CD4-positive, alpha-beta memory T cell (primary cell): ENCODE data around the gene TMSB4X. TPM values are rescaled to one million over a fixed set of nuclear protein-coding genes. Genes with fewer than 3 reads are reported as not detected.
A peak's percentile ranks its signal among the peaks of the same experiment; 100 is the strongest.
"Not testable (repeated sequence)": the region's sequence is repeated elsewhere in the genome, so short reads cannot be mapped to it uniquely, and the experiment has no call there.

ENCODE experiments used
- CTCF ChIA-PET: fragments of 350-600 bp; sonication (Branson Sonifier 250); formaldehyde crosslinking; loops from one replicate; lab custom pipeline; 2021; ENCODE audit warnings: inconsistent platforms; ENCODE audit not compliant: partially characterized antibody; lab: Charles Lee
- POLR2A ChIA-PET: fragments of 350-600 bp; sonication (Branson Sonifier 250); formaldehyde crosslinking; loops from one replicate; lab custom pipeline; 2021; ENCODE audit not compliant: partially characterized antibody; lab: Charles Lee
- DNase-seq, 5 donors: peaks; one replicate each; pipeline versions ENCODE4 v3.0.0 to v3.0.0-alpha.2; 2020 to 2022; ENCODE audit warnings: mixed read lengths in 1 of 5
- H3K27ac ChIP-seq: one replicate; pipeline ENCODE4 v1.7.0; 2013; ENCODE audit warnings: low read depth, low read length
- H3K27me3 ChIP-seq: 2 replicates; pipeline ENCODE4 v1.7.0; 2013; ENCODE audit warnings: mild to moderate bottlenecking, low read length, moderate library complexity; ENCODE audit not compliant: insufficient read depth
- H3K36me3 ChIP-seq: 2 replicates; pipeline ENCODE4 v1.7.0; 2013; ENCODE audit warnings: mild to moderate bottlenecking, low read length, moderate library complexity; ENCODE audit not compliant: insufficient read depth
- H3K4me1 ChIP-seq: 2 replicates; pipeline ENCODE4 v1.7.0; 2013; ENCODE audit warnings: mild to moderate bottlenecking, low read length, moderate library complexity; ENCODE audit not compliant: insufficient read depth
- H3K4me3 ChIP-seq, 2 donors: one replicate each; pipeline ENCODE4 v1.7.0; 2013; ENCODE audit warnings: low read length in 2 of 2, mild to moderate bottlenecking in 1 of 2
- H3K9me3 ChIP-seq, 2 donors: one replicate each; pipeline ENCODE4 v1.7.0; 2013; ENCODE audit warnings: low read length in 2 of 2, control low read depth in 1 of 2; ENCODE audit not compliant: control insufficient read depth in 1 of 2
- H3K27ac Mint-ChIP-seq, 7 donors: one replicate each; pipeline ENCODE4 v1.8.0; 2020 to 2021; ENCODE audit warnings: mixed read lengths in 7 of 7, mild to moderate bottlenecking in 6 of 7, inconsistent platforms in 3 of 7, moderate library complexity in 3 of 7
- H3K27me3 Mint-ChIP-seq, 2 donors: one replicate each; pipeline ENCODE4 v1.8.0; 2020 to 2021; ENCODE audit warnings: mixed read lengths in 2 of 2
- H3K36me3 Mint-ChIP-seq, 2 donors: one replicate each; pipeline ENCODE4 v1.8.0; 2020 to 2021; ENCODE audit warnings: mixed read lengths in 2 of 2, inconsistent platforms in 1 of 2, mild to moderate bottlenecking in 1 of 2
- H3K4me1 Mint-ChIP-seq, 4 donors: one replicate each; pipeline ENCODE4 v1.8.0; 2020 to 2021; ENCODE audit warnings: mixed read lengths in 4 of 4, mild to moderate bottlenecking in 1 of 4
- H3K4me3 Mint-ChIP-seq, 8 donors: one replicate each; pipeline ENCODE4 v1.8.0; 2020 to 2021; ENCODE audit warnings: mixed read lengths in 8 of 8, mild to moderate bottlenecking in 7 of 8, moderate library complexity in 6 of 8, inconsistent platforms in 3 of 8
- H3K9me3 Mint-ChIP-seq, 8 donors: one replicate each; pipeline ENCODE4 v1.8.0; 2020 to 2021; ENCODE audit warnings: mixed read lengths in 8 of 8, mild to moderate bottlenecking in 5 of 8, inconsistent platforms in 3 of 8, moderate library complexity in 1 of 8
- intact Hi-C: fragments of 100-400 bp; cut with micrococcal nuclease; formaldehyde crosslinking; loops from one replicate; pipeline ENCODE4 v1.15.1; 2023
- polyA plus RNA-seq, 2 donors: library from polyadenylated mRNA; unstranded; fragments of 300-500 nt; fragmentation: Illumina TruSeq; gene quantifications; one replicate each; pipeline ENCODE4 v1.2.3, GENCODE V29; 2021
- total RNA-seq, 2 experiments: library from RNA; stranded (reverse); gene quantifications; one replicate each; pipeline ENCODE4 v1.2.3, GENCODE V29; 2021

The TMSB4X gene
- total and polyA plus RNA-seq, 4 experiments from 2014 or later: 4,851 to 36,115 (median 16,529) TPM

DNA sequence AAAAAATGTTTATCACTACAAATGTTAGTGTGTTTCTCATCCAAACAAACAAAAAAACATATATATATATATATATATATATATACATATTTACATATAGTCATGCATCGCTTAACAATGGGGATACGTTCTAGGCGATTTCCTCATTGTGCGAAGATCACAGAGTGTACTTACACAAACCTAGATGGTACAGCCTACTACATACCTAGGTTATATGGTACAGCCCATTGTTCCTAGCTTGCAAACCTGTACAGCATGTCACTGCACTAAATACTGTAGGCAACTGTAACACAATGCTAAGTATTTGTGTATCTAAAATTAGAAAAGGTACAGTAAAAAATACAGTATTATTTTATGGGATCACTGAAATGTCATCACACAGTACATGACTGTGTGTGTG is 16.4 kb upstream of the TMSB4X start:
- Histone ChIP-seq H3K9me3 (no peaks in the 10 kb centered on the region), H3K4me1 (peaks cover 85% of the 10 kb centered on the region), H3K36me3 (no peaks in the 10 kb centered on the region), H3K4me3 (peak overlapping the region in 1 of 2 donors; percentile 38), H3K27me3 (no peaks in the 10 kb centered on the region), H3K27ac (peak overlapping the region; percentile 59)
- H3K36me3 Mint-ChIP-seq: no peaks in the 10 kb centered on the region
- H3K9me3 Mint-ChIP-seq: no peaks in the 10 kb centered on the region
- intact Hi-C loops: no loop called here
- POLR2A ChIA-PET: interaction anchor here (0.5 to 17.9 kb wide), 9 partner anchors 7 to 136 kb away, joined by 3 to 1441 read pairs (median 9); partner anchors contain the start of gene TMSB4X
- peaks cover 38 to 83% (median 70%) of the 10 kb centered on the region in 4 donors for H3K4me1 Mint-ChIP-seq
- peak overlapping the region in 6 of 7 donors; percentile 89 to 99 (median 97) for H3K27ac Mint-ChIP-seq
- H3K27me3 Mint-ChIP-seq: no peaks in the 10 kb centered on the region
- peak overlapping the region in 3 of 8 donors; percentile 78 for H3K4me3 Mint-ChIP-seq
- CTCF ChIA-PET: interaction anchor here (1.6 to 8.8 kb wide), 2 partner anchors 11 to 12 kb away, joined by 3 to 108 read pairs; partner anchors contain the start of gene TMSB4X
- no peak for DNase-seq

DNA sequence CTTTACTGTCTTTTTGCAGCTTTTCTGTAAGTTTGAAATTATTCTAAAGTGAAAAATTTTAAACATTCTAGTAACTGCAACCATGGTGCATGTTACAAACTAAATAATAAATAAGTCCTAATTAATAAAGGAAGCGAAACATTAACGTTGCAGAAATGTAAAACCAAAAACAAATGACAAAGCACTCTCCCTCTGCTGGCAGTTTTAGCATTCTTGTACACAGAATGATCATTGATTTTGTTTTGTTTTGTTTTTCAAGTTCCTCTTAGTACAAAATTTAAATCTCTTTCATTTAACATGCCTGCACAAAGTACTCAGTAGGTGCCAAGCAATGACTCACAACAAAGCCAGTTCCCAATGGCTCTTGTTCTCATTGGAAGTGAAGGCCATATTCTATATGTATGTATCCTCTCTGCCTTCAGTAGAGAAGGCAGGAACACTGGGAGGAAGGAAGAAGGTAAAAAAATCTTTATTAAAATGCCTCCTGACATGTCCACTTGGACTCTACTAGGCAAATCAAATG is 13.7 kb upstream of the TMSB4X start:
- H3K9me3 ChIP-seq: no peaks in the 10 kb centered on the region
- intact Hi-C loops: no loop called here
- H3K27me3 ChIP-seq: no peaks in the 10 kb centered on the region
- no peaks in the 10 kb centered on the region for H3K27me3 Mint-ChIP-seq
- H3K4me3 Mint-ChIP-seq: peak overlapping the region in 4 of 8 donors; percentile 0 to 67 (median 34)
- H3K4me1 ChIP-seq: peaks cover 69% of the 10 kb centered on the region
- no peaks in the 10 kb centered on the region for H3K36me3 Mint-ChIP-seq
- peak overlapping the region in 6 of 7 donors; percentile 39 to 96 (median 73) for H3K27ac Mint-ChIP-seq
- H3K36me3 ChIP-seq: no peaks in the 10 kb centered on the region
- POLR2A ChIA-PET: interaction anchor here (0.7 to 17.9 kb wide), 3 partner anchors 10 to 116 kb away, joined by 3 to 1441 read pairs (median 4); partner anchors contain the start of gene TMSB4X
- H3K9me3 Mint-ChIP-seq: no peaks in the 10 kb centered on the region
- no peak overlapping the region for H3K27ac ChIP-seq
- no peak for DNase-seq
- H3K4me3 ChIP-seq: no peak overlapping the region
- CTCF ChIA-PET: interaction anchor here (0.8 to 1.0 kb wide), 2 partner anchors 12 to 126 kb away, joined by 3 read pairs; no protein-coding TSS in a partner anchor
- peaks cover 34 to 67% (median 54%) of the 10 kb centered on the region in 4 donors for H3K4me1 Mint-ChIP-seq

DNA sequence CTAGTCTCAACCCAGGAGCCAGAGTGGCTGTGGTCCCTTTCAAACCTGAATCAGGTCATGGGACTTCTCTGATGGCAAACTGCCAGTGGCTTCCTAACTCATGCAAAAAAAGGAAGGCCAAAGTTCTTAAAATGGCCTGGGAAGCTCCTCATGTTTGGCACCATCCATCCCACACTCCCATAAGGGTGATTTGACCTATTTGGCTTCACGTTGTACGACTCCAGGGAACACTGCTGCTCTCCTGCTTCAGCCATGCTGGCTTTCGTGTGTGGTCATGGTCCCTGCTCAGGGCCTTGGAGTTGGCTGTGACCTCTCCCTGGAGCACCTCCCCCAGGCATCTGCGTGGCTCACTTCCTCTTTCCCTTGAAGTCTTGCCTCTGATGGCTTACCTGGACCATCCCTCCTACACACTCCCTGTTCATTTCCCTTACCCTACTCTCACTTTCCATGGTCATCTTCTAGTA is 12.8 kb upstream of the TMSB4X start:
- Mint-ChIP-seq H3K4me1 (peaks cover 35 to 66% (median 51%) of the 10 kb centered on the region in 4 donors), H3K9me3 (no peaks in the 10 kb centered on the region), H3K4me3 (peak overlapping the region in 6 of 8 donors; percentile 13 to 62 (median 34)), H3K27ac (peak overlapping the region; percentile 13 to 96 (median 65)), H3K27me3 (no peaks in the 10 kb centered on the region), H3K36me3 (no peaks in the 10 kb centered on the region)
- H3K4me1 ChIP-seq: peaks cover 70% of the 10 kb centered on the region
- no peaks in the 10 kb centered on the region for H3K36me3 ChIP-seq
- H3K27me3 ChIP-seq: no peaks in the 10 kb centered on the region
- no peak for DNase-seq
- ChIA-PET POLR2A (interaction anchor here (1.9 to 17.9 kb wide), 2 partner anchors 10 to 115 kb away, joined by 4 to 1441 read pairs; partner anchors contain the start of gene TMSB4X), CTCF (interaction anchor here (0.8 kb wide), 1 partner anchor 13 kb away, joined by 3 read pairs; no protein-coding TSS in a partner anchor)
- intact Hi-C loops: no loop called here
- no peaks in the 10 kb centered on the region for H3K9me3 ChIP-seq
- H3K27ac ChIP-seq: no peak overlapping the region
- H3K4me3 ChIP-seq: no peak overlapping the region

DNA sequence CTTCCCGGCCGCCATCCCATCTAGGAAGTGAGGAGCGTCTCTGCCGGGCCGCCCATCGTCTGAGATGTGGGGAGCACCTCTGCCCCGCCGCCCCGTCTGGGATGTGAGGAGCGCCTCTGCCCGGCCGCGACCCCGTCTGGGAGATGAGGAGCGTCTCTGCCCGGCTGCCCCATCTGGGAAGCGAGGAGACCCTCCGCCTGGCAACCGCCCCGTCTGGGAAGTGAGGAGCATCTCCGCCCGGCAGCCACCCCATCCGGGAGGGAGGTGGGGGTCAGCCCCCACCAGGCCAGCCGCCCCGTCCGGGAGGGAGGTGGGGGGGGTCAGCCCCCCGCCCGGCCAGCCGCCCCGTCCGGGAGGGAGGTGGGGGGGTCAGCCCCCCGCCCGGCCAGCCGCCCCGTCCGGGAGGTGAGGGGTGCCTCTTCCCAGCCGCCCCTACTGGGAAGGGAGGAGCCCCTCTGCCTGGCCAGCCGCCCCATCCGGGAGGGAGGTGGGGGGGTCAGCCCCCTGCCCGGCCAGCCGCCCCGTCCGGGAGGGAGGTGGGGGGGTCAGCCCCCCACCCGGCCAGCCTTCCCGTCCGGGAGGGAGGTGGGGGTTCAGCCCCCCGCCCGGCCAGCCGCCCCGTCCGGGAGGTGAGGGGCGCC is 11.6 kb upstream of the TMSB4X start:
- H3K4me3 Mint-ChIP-seq, H3K27me3 Mint-ChIP-seq, intact Hi-C loops, H3K27me3 ChIP-seq, CTCF ChIA-PET, H3K36me3 Mint-ChIP-seq, H3K27ac Mint-ChIP-seq, POLR2A ChIA-PET, H3K4me3 ChIP-seq, H3K27ac ChIP-seq, H3K9me3 ChIP-seq, DNase-seq, H3K9me3 Mint-ChIP-seq, H3K36me3 ChIP-seq: not testable (repeated sequence)
- peaks cover 68% of the 10 kb centered on the region for H3K4me1 ChIP-seq
- peaks cover 37 to 65% (median 51%) of the 10 kb centered on the region in 4 donors for H3K4me1 Mint-ChIP-seq

DNA sequence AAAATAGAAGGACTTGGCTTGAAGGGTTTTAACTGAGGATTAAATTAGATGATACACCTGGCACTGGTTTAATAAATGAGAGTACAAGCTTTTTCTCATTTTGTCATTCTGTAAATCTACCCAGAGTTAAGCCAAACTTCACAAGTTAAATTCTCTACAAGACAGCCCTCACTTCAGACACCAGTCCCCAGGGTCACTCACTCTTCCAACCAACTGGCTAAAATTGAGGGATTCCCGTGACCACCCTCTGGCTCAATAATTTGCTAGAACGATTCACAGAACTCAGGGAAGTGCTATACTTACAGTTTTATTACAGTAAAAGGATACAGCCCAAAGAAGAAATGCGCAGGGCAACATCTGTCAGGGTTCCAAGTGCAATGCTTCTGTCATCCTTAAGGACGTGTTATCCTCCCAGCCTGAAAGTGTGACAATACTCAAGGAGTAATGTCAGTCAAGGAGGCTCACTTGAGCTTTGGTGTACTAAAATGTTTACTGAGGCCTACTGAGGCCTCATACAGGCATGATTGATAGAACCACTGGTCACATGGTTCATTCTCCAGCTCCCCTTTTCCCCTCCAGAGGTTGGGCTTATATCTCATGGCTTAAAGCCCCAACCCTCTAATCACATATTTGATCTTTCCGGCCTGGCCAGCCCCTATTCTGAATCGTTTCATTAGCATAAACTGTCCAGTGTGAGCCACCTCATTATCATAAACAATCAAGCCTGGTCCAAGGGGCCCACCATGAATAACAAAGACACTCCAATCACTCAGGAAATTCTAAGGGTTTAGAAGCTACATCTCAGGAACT is 9.6 kb upstream of the TMSB4X start:
- peak overlapping the region in 4 of 7 donors; percentile 17 to 97 (median 36) for H3K27ac Mint-ChIP-seq
- H3K27me3 Mint-ChIP-seq: no peaks in the 10 kb centered on the region
- H3K27ac ChIP-seq: no peak overlapping the region
- CTCF ChIA-PET: interaction anchor here (1.0 to 16.4 kb wide), 5 partner anchors 9 to 127 kb away, joined by 6 to 172 read pairs (median 9); no protein-coding TSS in a partner anchor
- no peaks in the 10 kb centered on the region for H3K9me3 ChIP-seq
- intact Hi-C loops: no loop called here
- no peaks in the 10 kb centered on the region for H3K27me3 ChIP-seq
- POLR2A ChIA-PET: interaction anchor here (16.5 to 26.3 kb wide), 3 partner anchors 12 to 121 kb away, joined by 228 to 1769 read pairs (median 1441); partner anchors contain the start of gene TMSB4X
- no peaks in the 10 kb centered on the region for H3K36me3 ChIP-seq
- H3K4me3 ChIP-seq: no peak overlapping the region
- H3K4me1 ChIP-seq: peaks cover 71% of the 10 kb centered on the region
- peak overlapping the region in 1 of 8 donors; percentile 39 for H3K4me3 Mint-ChIP-seq
- H3K9me3 Mint-ChIP-seq: no peaks in the 10 kb centered on the region
- peaks cover 31 to 65% (median 50%) of the 10 kb centered on the region in 4 donors for H3K4me1 Mint-ChIP-seq
- DNase-seq: no peak
- H3K36me3 Mint-ChIP-seq: no peaks in the 10 kb centered on the region

DNA sequence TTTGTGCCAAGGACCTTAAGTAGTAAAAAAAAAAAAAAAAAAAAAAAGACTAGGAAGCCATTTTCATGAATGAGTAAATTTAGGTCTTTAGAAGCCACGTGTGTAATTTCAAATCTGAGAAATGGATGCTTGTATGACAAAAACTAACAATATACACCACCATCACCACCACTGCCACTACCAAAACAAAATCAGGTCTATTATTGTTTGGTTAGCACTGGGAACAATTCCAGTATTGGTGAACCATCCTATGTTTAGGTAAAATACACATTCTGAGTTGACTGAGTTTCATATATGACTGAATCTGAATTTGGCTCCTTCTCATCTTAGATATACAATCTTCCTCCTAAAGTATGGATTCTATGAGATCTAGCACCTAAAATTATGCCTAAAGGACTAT is 8.8 kb upstream of the TMSB4X start:
- Mint-ChIP-seq H3K9me3 (no peaks in the 10 kb centered on the region), H3K4me1 (peaks cover 29 to 65% (median 50%) of the 10 kb centered on the region in 4 donors), H3K27ac (peak overlapping the region in 6 of 7 donors; percentile 89 to 97 (median 96)), H3K4me3 (peak overlapping the region in 2 of 8 donors; percentile 4 to 59), H3K36me3 (no peaks in the 10 kb centered on the region), H3K27me3 (no peaks in the 10 kb centered on the region)
- no peaks in the 10 kb centered on the region for H3K36me3 ChIP-seq
- no peaks in the 10 kb centered on the region for H3K9me3 ChIP-seq
- ChIA-PET POLR2A (interaction anchor here (16.5 to 26.3 kb wide), 3 partner anchors 13 to 120 kb away, joined by 228 to 1769 read pairs (median 1441); partner anchors contain the start of gene TMSB4X), CTCF (interaction anchor here (1.0 to 16.4 kb wide), 5 partner anchors 10 to 126 kb away, joined by 6 to 172 read pairs (median 9); no protein-coding TSS in a partner anchor)
- DNase-seq: no peak
- no peak overlapping the region for H3K27ac ChIP-seq
- no peak overlapping the region for H3K4me3 ChIP-seq
- peaks cover 69% of the 10 kb centered on the region for H3K4me1 ChIP-seq
- intact Hi-C loops: no loop called here
- no peaks in the 10 kb centered on the region for H3K27me3 ChIP-seq
